HG03354 (cell line): ENCODE measurements around the gene AGER.
"Not testable (repeated sequence)": the region's sequence is repeated elsewhere in the genome, so short reads cannot be mapped to it uniquely, and the experiment has no call there.

Source experiments
- ATAC-seq: cut with Tn5 transposase; IDR thresholded peaks from one replicate; pipeline ENCODE4 v1.9.1; 2021; ENCODE audit warnings: mild to moderate bottlenecking; ENCODE audit not compliant: unreplicated experiment, poor library complexity, severe bottlenecking

The AGER gene

DNA sequence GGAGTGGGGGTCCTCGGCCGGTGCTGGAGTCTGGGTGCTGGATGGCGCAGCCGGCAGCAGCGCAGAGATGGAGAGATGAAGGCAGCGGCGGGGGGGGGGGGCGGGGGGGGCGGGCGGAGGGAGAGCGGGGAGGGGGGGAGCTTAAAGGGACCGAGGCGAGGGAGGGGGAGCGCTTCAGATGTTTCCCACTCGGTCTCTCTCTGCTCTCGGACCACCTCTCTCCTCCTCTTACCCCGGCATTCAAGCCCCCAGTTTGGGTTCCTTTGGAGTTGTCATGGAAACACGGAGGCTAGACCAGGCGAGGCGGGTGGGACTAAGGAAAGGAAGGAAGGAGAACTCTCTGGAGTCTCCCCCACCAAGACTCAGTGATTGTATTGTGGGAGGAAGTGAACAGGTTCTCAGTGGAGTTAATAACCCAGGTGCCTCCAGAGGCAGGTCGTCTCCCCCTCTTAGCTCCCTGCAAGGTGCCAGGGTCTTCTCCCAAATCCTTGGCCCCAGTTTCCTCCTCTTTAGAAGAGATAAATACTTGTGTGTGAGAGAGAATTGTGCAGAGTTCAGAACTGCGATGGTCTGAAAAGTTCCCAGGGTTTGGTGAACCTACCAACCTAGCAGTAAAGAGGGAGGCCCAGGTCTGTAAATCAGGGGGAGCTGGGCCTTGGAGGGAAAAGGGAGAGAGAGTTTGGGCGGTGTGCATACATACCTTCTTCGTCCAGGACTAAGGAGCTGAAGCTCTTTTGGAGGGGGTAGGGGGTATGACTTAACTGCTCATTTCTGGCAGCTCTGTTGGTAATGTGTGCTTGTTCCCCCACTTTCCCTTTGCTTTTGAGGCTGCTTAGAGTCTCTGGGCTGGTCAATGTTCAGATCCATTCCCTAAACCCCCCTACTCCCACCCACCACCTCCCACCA lies 31.9 kb downstream of the AGER start, which contains the start of gene PRRT1:
PRRT1 (minus strand) TSS at position 77 of the 906 bp plus-strand sequence. CDS start 112 bp downstream, outside the sequence.
- ATAC-seq: no peak

GRCh38 chr6:32151181-32151862 lies 32.7 kb downstream of the AGER start:
- no peak for ATAC-seq

DNA sequence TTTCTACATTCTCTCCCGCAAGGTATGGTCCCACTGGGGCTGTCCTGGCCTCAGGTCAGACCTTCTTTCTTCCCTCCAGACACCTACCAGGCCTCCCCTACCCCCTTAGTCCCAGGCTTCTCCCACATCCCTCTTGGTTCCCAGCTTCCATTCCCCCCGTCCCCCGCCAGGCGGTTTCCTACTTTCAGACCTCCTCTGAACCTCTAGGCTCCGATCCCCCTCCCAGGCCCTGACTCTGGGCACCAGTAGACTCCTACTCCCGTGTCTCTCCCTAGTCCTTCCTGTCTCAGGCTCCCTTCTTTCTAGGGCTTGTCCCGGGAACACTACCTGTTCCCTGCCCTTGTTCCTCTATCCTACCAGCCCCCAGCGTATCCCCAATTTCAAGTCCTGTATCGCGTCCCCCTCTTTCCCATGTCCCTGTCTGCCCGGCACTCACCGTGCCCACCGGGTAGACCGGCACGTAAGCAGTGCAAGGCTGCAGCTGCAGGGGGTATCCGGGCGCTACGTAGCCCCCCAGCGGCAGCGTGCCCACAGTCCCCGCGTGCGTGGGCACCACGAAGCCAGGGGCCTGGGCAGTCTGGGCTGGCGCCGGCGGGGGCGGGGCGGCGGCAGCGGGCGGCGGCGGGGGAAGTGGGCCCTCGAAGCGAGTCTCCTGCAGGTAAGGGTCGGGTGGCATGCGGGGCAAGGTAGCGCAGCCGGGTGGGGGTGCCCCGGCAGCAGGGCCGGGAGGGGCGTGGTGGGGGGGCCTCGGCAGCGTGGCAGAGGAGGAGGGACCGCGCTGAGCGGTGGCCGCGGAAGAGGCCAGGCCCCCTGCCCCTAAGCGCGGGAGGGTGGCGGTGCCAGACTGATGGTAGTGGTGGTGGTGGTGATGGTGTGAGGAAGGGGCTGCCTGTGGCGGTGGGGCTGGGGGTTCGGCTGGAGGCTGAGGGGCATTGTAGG lies 33.9 kb downstream of the AGER start:
- no peak for ATAC-seq

GRCh38 chr6:32149092-32149755 lies 34.8 kb downstream of the AGER start:
- no peak for ATAC-seq

- ATAC-seq: no peak
Measured at GRCh38 chr6:32148289-32149091, 35.6 kb downstream of the AGER start.

- no peak for ATAC-seq
Measured at GRCh38 chr6:32147401-32148132, 36.5 kb downstream of the AGER start.

- no peak for ATAC-seq
Measured at GRCh38 chr6:32146687-32147086, 37.4 kb downstream of the AGER start.

DNA sequence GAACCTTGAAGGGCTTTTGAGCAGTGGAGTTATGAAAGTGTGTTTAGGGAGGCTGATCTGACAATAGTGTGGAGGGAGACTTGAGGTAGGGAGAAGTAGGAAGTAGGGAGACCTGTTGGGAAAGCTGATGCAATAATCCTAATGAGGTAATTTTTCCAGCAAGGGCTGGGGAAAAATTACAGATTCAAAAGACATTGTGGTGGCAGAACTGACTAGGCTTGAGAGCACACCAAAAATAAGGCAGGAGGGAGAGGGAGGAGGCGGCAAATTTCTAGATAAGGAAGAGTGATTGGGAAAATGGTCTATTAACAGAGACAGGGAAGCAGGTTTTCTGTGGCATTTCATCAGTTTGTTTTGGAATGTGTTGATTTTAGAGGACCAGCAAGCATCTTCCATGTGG lies 37.8 kb downstream of the AGER start:
- ATAC-seq: no peak

- ATAC-seq: not testable (repeated sequence)
Measured at GRCh38 chr6:32144238-32144637, 39.8 kb downstream of the AGER start.

DNA sequence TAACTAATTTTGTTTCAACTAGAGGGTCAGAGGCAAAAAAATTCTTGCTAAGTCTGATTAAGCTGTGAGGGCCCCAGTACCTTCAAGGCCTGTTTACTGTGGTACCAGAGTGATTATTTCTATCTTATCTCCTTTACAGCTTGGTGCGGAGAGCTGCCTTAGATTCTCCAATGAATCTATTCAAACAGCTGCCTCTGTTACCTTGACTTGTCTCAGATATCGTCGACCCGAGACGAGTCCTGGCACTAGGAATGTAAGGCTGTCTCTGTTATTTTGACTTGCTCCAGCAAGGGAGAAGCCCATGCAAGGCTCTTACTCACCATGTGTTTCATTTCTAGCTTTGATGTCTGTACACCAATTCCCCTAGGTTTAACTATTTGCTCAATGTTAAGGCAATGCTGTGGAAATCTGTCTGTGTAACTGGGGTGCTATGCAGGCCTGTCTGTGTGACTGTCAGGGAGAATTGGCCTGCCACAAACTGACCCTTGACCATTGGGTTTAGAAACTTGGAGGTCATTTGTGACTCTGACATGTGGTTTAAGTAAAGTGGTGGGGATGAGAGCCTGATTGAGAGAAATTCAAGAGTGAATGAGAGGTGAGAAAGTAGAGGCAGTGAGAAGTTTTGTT lies 43.5 kb downstream of the AGER start:
- no peak for ATAC-seq

GRCh38 chr6:32139590-32139989 lies 44.5 kb downstream of the AGER start:
- ATAC-seq: no peak

- no peak for ATAC-seq
Measured at GRCh38 chr6:32137454-32137853, 46.6 kb downstream of the AGER start.

DNA sequence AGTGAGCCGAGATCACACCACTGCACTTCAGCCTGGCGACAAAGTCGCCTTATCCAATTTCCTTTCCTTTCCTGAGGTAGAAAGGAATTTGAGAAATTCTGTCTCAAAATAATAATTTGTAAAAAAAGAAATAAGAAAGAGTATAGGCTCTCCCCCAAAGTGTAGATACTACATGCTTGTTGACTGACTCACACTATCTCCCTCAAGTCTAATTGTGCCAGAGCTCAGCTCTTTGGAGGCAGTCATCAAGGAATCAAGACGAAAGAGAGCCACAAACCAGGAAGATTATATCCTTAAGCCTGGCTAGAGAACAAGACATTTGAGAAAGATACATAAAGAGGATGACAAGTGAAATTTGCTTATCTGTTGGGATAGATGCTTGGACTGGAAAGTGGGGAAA lies 50.3 kb downstream of the AGER start:
- no peak for ATAC-seq

DNA sequence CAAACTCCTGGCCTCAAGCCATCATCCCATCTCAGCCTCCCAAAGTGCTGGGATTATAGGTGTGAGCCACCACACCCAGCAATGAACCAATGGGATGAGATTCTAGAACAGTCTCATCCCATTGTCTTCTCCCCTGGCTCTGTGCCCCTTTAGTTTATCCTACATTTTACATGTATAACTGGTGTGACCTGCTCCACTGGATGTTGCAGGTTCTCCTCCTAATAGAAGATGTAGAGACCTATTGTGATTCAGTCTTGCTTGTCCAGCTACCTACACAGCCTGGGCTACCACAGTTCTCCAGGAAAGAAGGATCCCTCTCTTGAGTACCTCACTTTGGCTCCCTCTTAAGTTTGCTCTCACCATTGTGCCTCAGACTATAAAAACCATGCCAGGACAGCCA lies 51.9 kb downstream of the AGER start:
- no peak for ATAC-seq

GRCh38 chr6:32131439-32131948 lies 52.6 kb downstream of the AGER start:
- no peak for ATAC-seq
